ENCODE results near the gene C5AR2.
"Not testable (repeated sequence)": the region's sequence is repeated elsewhere in the genome, so short reads cannot be mapped to it uniquely, and the experiment has no call there.

Gene C5AR2

GRCh38 chr19:47377208-47377701 lies 45.3 kb downstream of the C5AR2 start:
- no peaks in the 10 kb centered on the region for H3K4me1 ChIP-seq (ENCODE audit: control insufficient read depth, insufficient read depth, low read length)
- H3K9me3 ChIP-seq (ENCODE audit: control insufficient read depth, insufficient read depth, low read length), result no peaks in the 10 kb centered on the region
- no peak overlapping the region for H3K27ac ChIP-seq (ENCODE audit: low read depth, low read length)
- no peaks in the 10 kb centered on the region for H3K27me3 ChIP-seq (ENCODE audit: control insufficient read depth, insufficient read depth, low read length)
- no peak overlapping the region for H3K4me3 ChIP-seq (ENCODE audit: low read depth, low read length)
- H3K36me3 ChIP-seq (ENCODE audit: control insufficient read depth, insufficient read depth, low read length), result peaks cover 94% of the 10 kb centered on the region
- H3K9ac ChIP-seq (ENCODE audit: low read depth, low read length), result no peak overlapping the region

DNA sequence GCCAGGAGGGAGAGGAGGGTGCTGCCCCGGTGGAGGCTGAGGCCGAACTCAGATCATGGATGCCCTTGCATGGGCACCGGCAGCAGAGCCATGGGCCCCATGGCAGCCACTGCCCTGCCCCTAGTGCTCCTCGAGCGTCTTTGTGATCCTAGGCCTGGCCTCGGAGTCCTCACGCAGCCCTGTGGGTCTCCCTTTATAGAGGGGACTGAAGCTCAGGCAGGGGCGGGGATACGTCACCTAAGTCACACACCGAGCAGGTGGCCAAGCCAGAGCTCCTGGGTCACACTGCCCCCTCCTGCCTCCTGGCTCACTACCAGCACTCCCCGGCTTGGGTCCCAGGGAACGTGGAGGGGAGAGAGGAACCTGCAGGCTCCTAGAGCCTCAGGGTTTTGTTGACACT lies 45.8 kb downstream of the C5AR2 start:
- Histone ChIP-seq H3K4me1 (ENCODE audit: control insufficient read depth, insufficient read depth, low read length) (no peaks in the 10 kb centered on the region), H3K9me3 (ENCODE audit: control insufficient read depth, insufficient read depth, low read length) (no peaks in the 10 kb centered on the region), H3K9ac (ENCODE audit: low read depth, low read length) (no peak overlapping the region), H3K27me3 (ENCODE audit: control insufficient read depth, insufficient read depth, low read length) (no peaks in the 10 kb centered on the region), H3K4me3 (ENCODE audit: low read depth, low read length) (no peak overlapping the region), H3K36me3 (ENCODE audit: control insufficient read depth, insufficient read depth, low read length) (peaks cover 91% of the 10 kb centered on the region), H3K27ac (ENCODE audit: low read depth, low read length) (no peak overlapping the region)

DNA sequence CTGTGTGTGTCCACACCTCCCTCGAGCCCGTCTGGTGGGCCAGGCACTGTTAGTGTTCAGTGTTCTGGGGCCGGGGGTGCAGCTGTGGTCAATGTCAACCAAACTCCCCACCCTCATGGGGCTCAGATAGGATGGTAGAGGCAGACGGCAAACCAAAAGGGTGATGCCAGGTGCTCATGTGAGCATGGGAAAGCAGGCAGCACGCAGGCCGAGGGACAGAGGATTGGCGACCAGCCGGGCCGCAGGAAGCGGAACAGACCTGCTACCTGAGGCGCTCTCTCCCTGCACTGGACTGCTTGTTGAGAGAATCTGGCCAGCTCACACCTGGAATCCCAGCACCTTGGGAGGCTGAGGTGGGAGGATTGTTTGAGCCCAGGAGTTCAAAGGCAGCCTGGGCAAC lies 46.3 kb downstream of the C5AR2 start:
- Histone ChIP-seq H3K4me3 (ENCODE audit: low read depth, low read length) (no peak overlapping the region), H3K9me3 (ENCODE audit: control insufficient read depth, insufficient read depth, low read length) (no peaks in the 10 kb centered on the region), H3K4me1 (ENCODE audit: control insufficient read depth, insufficient read depth, low read length) (no peaks in the 10 kb centered on the region), H3K36me3 (ENCODE audit: control insufficient read depth, insufficient read depth, low read length) (peaks cover 86% of the 10 kb centered on the region), H3K9ac (ENCODE audit: low read depth, low read length) (no peak overlapping the region), H3K27me3 (ENCODE audit: control insufficient read depth, insufficient read depth, low read length) (no peaks in the 10 kb centered on the region), H3K27ac (ENCODE audit: low read depth, low read length) (no peak overlapping the region)

- Histone ChIP-seq H3K4me1 (ENCODE audit: control insufficient read depth, insufficient read depth, low read length) (no peaks in the 10 kb centered on the region), H3K36me3 (ENCODE audit: control insufficient read depth, insufficient read depth, low read length) (peaks cover 74% of the 10 kb centered on the region), H3K9ac (ENCODE audit: low read depth, low read length) (no peak overlapping the region), H3K27ac (ENCODE audit: low read depth, low read length) (no peak overlapping the region), H3K4me3 (ENCODE audit: low read depth, low read length) (no peak overlapping the region), H3K9me3 (ENCODE audit: control insufficient read depth, insufficient read depth, low read length) (no peaks in the 10 kb centered on the region), H3K27me3 (ENCODE audit: control insufficient read depth, insufficient read depth, low read length) (no peaks in the 10 kb centered on the region)
Measured at GRCh38 chr19:47379381-47379938, 47.5 kb downstream of the C5AR2 start.

DNA sequence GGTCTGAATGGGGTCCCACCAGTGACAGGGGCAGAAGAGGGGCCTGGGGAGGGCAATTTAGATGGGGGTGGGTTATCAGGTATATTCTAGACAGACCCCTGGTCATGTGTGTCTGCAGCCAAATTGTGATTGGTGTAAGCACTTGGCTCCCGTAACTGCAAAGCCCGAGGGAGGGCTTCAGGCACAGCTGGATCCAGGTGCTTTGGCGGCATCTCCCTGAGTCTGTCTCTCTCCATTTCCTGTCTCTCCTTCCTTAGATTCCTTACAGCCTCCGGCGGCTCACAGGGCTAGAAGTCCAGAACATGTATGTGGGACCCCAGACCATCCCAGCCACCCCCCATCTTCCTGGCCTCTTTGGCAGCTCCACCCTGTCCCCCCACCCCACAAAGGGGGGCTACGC lies 48.6 kb downstream of the C5AR2 start:
- H3K27ac ChIP-seq (ENCODE audit: low read depth, low read length), result no peak overlapping the region
- no peaks in the 10 kb centered on the region for H3K27me3 ChIP-seq (ENCODE audit: control insufficient read depth, insufficient read depth, low read length)
- H3K9ac ChIP-seq (ENCODE audit: low read depth, low read length), result no peak overlapping the region
- no peaks in the 10 kb centered on the region for H3K4me1 ChIP-seq (ENCODE audit: control insufficient read depth, insufficient read depth, low read length)
- no peak overlapping the region for H3K4me3 ChIP-seq (ENCODE audit: low read depth, low read length)
- H3K36me3 ChIP-seq (ENCODE audit: control insufficient read depth, insufficient read depth, low read length), result peaks cover 63% of the 10 kb centered on the region
- H3K9me3 ChIP-seq (ENCODE audit: control insufficient read depth, insufficient read depth, low read length), result no peaks in the 10 kb centered on the region

DNA sequence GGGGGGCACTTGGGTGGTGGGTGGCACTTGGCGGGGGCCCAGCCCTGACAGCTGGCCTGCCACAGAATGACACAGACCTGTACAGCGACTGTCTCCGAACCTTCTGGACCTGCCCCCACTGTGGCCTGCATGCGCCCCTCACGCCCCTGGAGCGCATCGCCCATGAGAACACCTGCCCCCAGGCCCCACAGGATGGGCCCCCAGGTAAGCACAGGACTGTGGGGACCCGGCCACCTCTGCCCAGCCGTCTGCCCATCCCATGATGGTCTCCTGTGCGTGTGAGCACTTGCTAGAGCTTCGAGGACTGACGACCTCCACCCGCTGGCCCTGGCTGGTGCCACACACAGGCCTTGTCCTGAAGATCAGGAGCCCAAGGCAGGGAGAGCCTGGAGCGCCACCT lies 49.1 kb downstream of the C5AR2 start:
- peaks cover 58% of the 10 kb centered on the region for H3K36me3 ChIP-seq (ENCODE audit: control insufficient read depth, insufficient read depth, low read length)
- no peaks in the 10 kb centered on the region for H3K27me3 ChIP-seq (ENCODE audit: control insufficient read depth, insufficient read depth, low read length)
- no peaks in the 10 kb centered on the region for H3K9me3 ChIP-seq (ENCODE audit: control insufficient read depth, insufficient read depth, low read length)
- no peak overlapping the region for H3K9ac ChIP-seq (ENCODE audit: low read depth, low read length)
- no peak overlapping the region for H3K27ac ChIP-seq (ENCODE audit: low read depth, low read length)
- no peaks in the 10 kb centered on the region for H3K4me1 ChIP-seq (ENCODE audit: control insufficient read depth, insufficient read depth, low read length)
- H3K4me3 ChIP-seq (ENCODE audit: low read depth, low read length), result no peak overlapping the region

- Histone ChIP-seq H3K27ac (ENCODE audit: low read depth, low read length) (no peak overlapping the region), H3K9ac (ENCODE audit: low read depth, low read length) (no peak overlapping the region), H3K27me3 (ENCODE audit: control insufficient read depth, insufficient read depth, low read length) (no peaks in the 10 kb centered on the region), H3K4me1 (ENCODE audit: control insufficient read depth, insufficient read depth, low read length) (no peaks in the 10 kb centered on the region), H3K4me3 (ENCODE audit: low read depth, low read length) (no peak overlapping the region), H3K36me3 (ENCODE audit: control insufficient read depth, insufficient read depth, low read length) (peaks cover 51% of the 10 kb centered on the region), H3K9me3 (ENCODE audit: control insufficient read depth, insufficient read depth, low read length) (no peaks in the 10 kb centered on the region)
Measured at GRCh38 chr19:47381653-47382279, 49.8 kb downstream of the C5AR2 start.

GRCh38 chr19:47383890-47384289 lies 51.9 kb downstream of the C5AR2 start:
- not testable (repeated sequence) for H3K4me3 ChIP-seq (ENCODE audit: low read depth, low read length); H3K4me1 ChIP-seq (ENCODE audit: control insufficient read depth, insufficient read depth, low read length); H3K9me3 ChIP-seq (ENCODE audit: control insufficient read depth, insufficient read depth, low read length); H3K9ac ChIP-seq (ENCODE audit: low read depth, low read length); H3K27me3 ChIP-seq (ENCODE audit: control insufficient read depth, insufficient read depth, low read length); H3K27ac ChIP-seq (ENCODE audit: low read depth, low read length)
- peaks cover 35% of the 10 kb centered on the region for H3K36me3 ChIP-seq (ENCODE audit: control insufficient read depth, insufficient read depth, low read length)

GRCh38 chr19:47384533-47384932 lies 52.6 kb downstream of the C5AR2 start:
- not testable (repeated sequence) for H3K4me3 ChIP-seq (ENCODE audit: low read depth, low read length); H3K27me3 ChIP-seq (ENCODE audit: control insufficient read depth, insufficient read depth, low read length); H3K9me3 ChIP-seq (ENCODE audit: control insufficient read depth, insufficient read depth, low read length); H3K9ac ChIP-seq (ENCODE audit: low read depth, low read length); H3K4me1 ChIP-seq (ENCODE audit: control insufficient read depth, insufficient read depth, low read length); H3K27ac ChIP-seq (ENCODE audit: low read depth, low read length)
- H3K36me3 ChIP-seq (ENCODE audit: control insufficient read depth, insufficient read depth, low read length), result peaks cover 29% of the 10 kb centered on the region

GRCh38 chr19:47386582-47386981 lies 54.6 kb downstream of the C5AR2 start:
- not testable (repeated sequence) for H3K27ac ChIP-seq (ENCODE audit: low read depth, low read length); H3K36me3 ChIP-seq (ENCODE audit: control insufficient read depth, insufficient read depth, low read length); H3K9me3 ChIP-seq (ENCODE audit: control insufficient read depth, insufficient read depth, low read length)

GRCh38 chr19:47387623-47388022 lies 55.6 kb downstream of the C5AR2 start:
- H3K36me3 ChIP-seq (ENCODE audit: control insufficient read depth, insufficient read depth, low read length); H3K4me3 ChIP-seq (ENCODE audit: low read depth, low read length); H3K27ac ChIP-seq (ENCODE audit: low read depth, low read length); H3K27me3 ChIP-seq (ENCODE audit: control insufficient read depth, insufficient read depth, low read length); H3K9ac ChIP-seq (ENCODE audit: low read depth, low read length); H3K4me1 ChIP-seq (ENCODE audit: control insufficient read depth, insufficient read depth, low read length); H3K9me3 ChIP-seq (ENCODE audit: control insufficient read depth, insufficient read depth, low read length): not testable (repeated sequence)

More at GRCh38 chr19:47386582-47386981, 54.6 kb downstream of the C5AR2 start:
- H3K9ac ChIP-seq (ENCODE audit: low read depth, low read length); H3K4me3 ChIP-seq (ENCODE audit: low read depth, low read length); H3K27me3 ChIP-seq (ENCODE audit: control insufficient read depth, insufficient read depth, low read length); H3K4me1 ChIP-seq (ENCODE audit: control insufficient read depth, insufficient read depth, low read length): not testable (repeated sequence)

Data from HUES48 (cell line).